GM12864 (cell line): ENCODE results near the gene MYLK.
"Not testable (repeated sequence)": the region's sequence is repeated elsewhere in the genome, so short reads cannot be mapped to it uniquely, and the experiment has no call there.

ENCODE experiments used
- DNase-seq: peaks from one replicate; pipeline ENCODE4 v3.0.0-alpha.2; 2011; ENCODE audit warnings: low read depth
- H3K4me3 ChIP-seq: 2 replicates; pipeline ENCODE4 v1.5.1; 2011; ENCODE audit warnings: mild to moderate bottlenecking, low read depth, low read length, control low read depth
- CTCF ChIP-seq: IDR thresholded peaks from 2 replicates; pipeline ENCODE4 v1.5.1; 2011; ENCODE audit warnings: low read depth, mild to moderate bottlenecking, moderate library complexity, low read length, control low read depth, inconsistent platforms; ENCODE audit errors: missing control alignments

The MYLK gene

DNA sequence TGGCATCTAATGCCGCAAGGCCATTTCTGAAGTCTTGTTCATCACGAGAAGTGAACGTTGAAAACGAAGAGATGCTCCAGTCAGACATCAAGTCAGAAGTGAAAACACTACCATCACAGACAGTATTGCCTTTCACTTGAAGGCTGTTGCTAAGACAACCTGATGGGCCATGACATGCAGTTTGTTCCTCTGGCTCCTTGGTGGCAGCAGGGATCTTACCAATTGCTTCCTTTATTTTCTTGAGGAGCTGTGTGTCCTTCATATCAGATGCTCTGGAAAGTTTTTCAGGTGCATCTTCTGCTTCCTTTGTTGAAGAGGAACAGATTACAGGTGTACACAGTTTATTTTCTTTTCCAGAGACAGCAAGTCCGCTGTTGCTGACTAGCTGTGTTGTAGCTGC lies 30.7 kb upstream of the MYLK start:
- DNase-seq = no peak
- no peak for TF ChIP-seq CTCF
- H3K4me3 ChIP-seq = no peak overlapping the region

GRCh38 chr3:123909785-123910184 lies 25.7 kb upstream of the MYLK start:
- no peak overlapping the region for H3K4me3 ChIP-seq
- DNase-seq = peak; percentile 5
- TF ChIP-seq CTCF = no peak

GRCh38 chr3:123907720-123908119 lies 23.6 kb upstream of the MYLK start:
- no peak overlapping the region for H3K4me3 ChIP-seq
- no peak for TF ChIP-seq CTCF
- DNase-seq = no peak

GRCh38 chr3:123899300-123899865 lies 15.3 kb upstream of the MYLK start:
- no peak overlapping the region for H3K4me3 ChIP-seq
- no peak for TF ChIP-seq CTCF
- DNase-seq = no peak

GRCh38 chr3:123893012-123893411 lies 8.9 kb upstream of the MYLK start:
- H3K4me3 ChIP-seq = no peak overlapping the region
- TF ChIP-seq CTCF = no peak
- no peak for DNase-seq

GRCh38 chr3:123892195-123892594 lies 8.1 kb upstream of the MYLK start:
- DNase-seq = no peak
- H3K4me3 ChIP-seq = no peak overlapping the region
- TF ChIP-seq CTCF = no peak

GRCh38 chr3:123890991-123891390 lies 6.9 kb upstream of the MYLK start:
- not testable (repeated sequence) for DNase-seq, H3K4me3 ChIP-seq

- not testable (repeated sequence) for DNase-seq, H3K4me3 ChIP-seq
These were observed 6.0 kb upstream of the MYLK start for GRCh38 chr3:123890162-123890561.
